ENCODE measurements around the gene ASPDH. TPM values are rescaled to one million over a fixed set of nuclear protein-coding genes. Genes with fewer than 3 reads are reported as not detected.

ASPDH gene
- total RNA-seq, 1 experiment from 2014 or later = not detected

GRCh38 chr19:50552540-50552939, 38.8 kb upstream of the ASPDH start:
- BruUV-seq (replicated peaks) = no TSS peak

More at GRCh38 chr19:50552540-50552939, 38.8 kb upstream of the ASPDH start:
- Histone ChIP-seq H3K27me3 (ENCODE audit: insufficient read depth, low read length) (no peaks in the 10 kb centered on the region), H3K36me3 (ENCODE audit: control insufficient read depth in 1 of 2, insufficient read depth in 2 of 2, low read length in 2 of 2) (no peaks in the 10 kb centered on the region), H2AFZ (ENCODE audit: low read depth, low read length, poor library complexity, severe bottlenecking) (no peak overlapping the region), H3K27ac (ENCODE audit: low read depth, low read length) (no peak overlapping the region), H3K4me2 (ENCODE audit: low read length) (no peak overlapping the region), H4K20me1 (ENCODE audit: insufficient read depth) (no peaks in the 10 kb centered on the region), H3K4me1 (ENCODE audit: control insufficient read depth in 1 of 2, insufficient read depth in 2 of 2, low read length in 2 of 2) (peaks cover 10 to 19% of the 10 kb centered on the region in 2 experiments; a peak in 3 of 4 replicates), H3K9me2 (ENCODE audit: insufficient read depth) (no peaks in the 10 kb centered on the region), H3K4me3 (replicated peaks in 1 of 2; ENCODE audit: low read depth in 1 of 2, low read length in 2 of 2) (no peak overlapping the region), H3K9ac (ENCODE audit: low read length) (no peak overlapping the region), H3K9me3 (ENCODE audit: control insufficient read depth in 1 of 2, insufficient read depth in 1 of 2, low read depth in 1 of 2, low read length in 2 of 2) (no peaks in the 10 kb centered on the region), H3K79me2 (ENCODE audit: insufficient read depth, low read length) (no peaks in the 10 kb centered on the region)
- ATAC-seq (no peak), DNase-seq (ENCODE audit: low read depth, low spot score) (no peak)
- RAD21 ChIA-PET (ENCODE audit: low non-redundant PET in 1 of 2, low total read pairs in 2 of 2, uncharacterized antibody in 2 of 2, unreplicated experiment in 2 of 2) = no interaction called here
- TF ChIP-seq CEBPB (IDR thresholded peaks at IDR 0.05; ENCODE audit: low read depth) (no peak), JUND (IDR thresholded peaks at IDR 0.05) (no peak), REST (IDR thresholded peaks at IDR 0.05; ENCODE audit: low read depth) (no peak), CBX3 (IDR thresholded peaks at IDR 0.05; ENCODE audit: low read depth) (no peak), POLR2AphosphoS5 (IDR thresholded peaks at IDR 0.05; ENCODE audit: low read depth, low read length) (no peak), RAD21 (IDR thresholded peaks at IDR 0.05; ENCODE audit: low read depth) (no peak), POLR2A (IDR thresholded peaks at IDR 0.05; ENCODE audit: borderline replicate concordance, extremely low read depth, insufficient read depth, insufficient read length) (no peak), EZH2phosphoT487 (IDR thresholded peaks at IDR 0.05; ENCODE audit: borderline replicate concordance) (no peak), FOSL1 (IDR thresholded peaks at IDR 0.05; ENCODE audit: low read depth) (no peak), ZNF274 (IDR thresholded peaks at IDR 0.05; ENCODE audit: low read depth, low read length) (no peak), ATF3 (IDR thresholded peaks at IDR 0.05) (no peak), EGR1 (IDR thresholded peaks at IDR 0.05; ENCODE audit: low read depth) (no peak), TCF7L2 (IDR thresholded peaks at IDR 0.05; ENCODE audit: borderline replicate concordance, extremely low read depth, insufficient read depth, insufficient read length) (no peak), SP1 (IDR thresholded peaks at IDR 0.05; ENCODE audit: low read depth) (no peak), CTCF (IDR thresholded peaks at IDR 0.05 in 2 of 3, conservative IDR thresholded peaks at IDR 0.05 in 1 of 3; ENCODE audit: borderline replicate concordance in 1 of 3, insufficient read depth in 1 of 3, low read depth in 2 of 3, low read length in 2 of 3) (no peak)
- intact Hi-C loops (cut with micrococcal nuclease) = no loop called here
- CTCF ChIA-PET = no interaction called here
- POLR2A ChIA-PET = no interaction called here
